ENCODE results near the gene CCDC178.

Gene CCDC178

DNA sequence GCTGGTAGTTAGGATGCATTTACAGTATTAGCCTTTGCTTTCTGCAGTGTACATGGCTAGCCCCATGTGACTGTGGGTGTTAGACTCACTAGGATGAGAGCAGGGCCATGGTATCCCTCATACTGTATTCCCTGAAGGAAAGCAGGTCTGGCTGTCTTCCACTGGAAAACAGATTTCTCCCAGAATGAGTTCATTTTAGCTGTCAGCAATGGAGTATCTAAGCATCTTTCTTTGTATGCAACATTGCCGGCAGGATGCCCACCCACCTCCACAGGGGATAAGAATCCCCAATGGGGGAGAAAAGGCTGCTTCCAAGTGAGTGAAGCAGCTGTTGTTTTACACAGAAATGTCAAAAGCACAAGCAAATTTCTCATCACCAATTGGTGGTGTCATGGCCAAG, 525.0 kb downstream of the CCDC178 start:
- no peak for DNase-seq (ENCODE audit: low read depth)

DNA sequence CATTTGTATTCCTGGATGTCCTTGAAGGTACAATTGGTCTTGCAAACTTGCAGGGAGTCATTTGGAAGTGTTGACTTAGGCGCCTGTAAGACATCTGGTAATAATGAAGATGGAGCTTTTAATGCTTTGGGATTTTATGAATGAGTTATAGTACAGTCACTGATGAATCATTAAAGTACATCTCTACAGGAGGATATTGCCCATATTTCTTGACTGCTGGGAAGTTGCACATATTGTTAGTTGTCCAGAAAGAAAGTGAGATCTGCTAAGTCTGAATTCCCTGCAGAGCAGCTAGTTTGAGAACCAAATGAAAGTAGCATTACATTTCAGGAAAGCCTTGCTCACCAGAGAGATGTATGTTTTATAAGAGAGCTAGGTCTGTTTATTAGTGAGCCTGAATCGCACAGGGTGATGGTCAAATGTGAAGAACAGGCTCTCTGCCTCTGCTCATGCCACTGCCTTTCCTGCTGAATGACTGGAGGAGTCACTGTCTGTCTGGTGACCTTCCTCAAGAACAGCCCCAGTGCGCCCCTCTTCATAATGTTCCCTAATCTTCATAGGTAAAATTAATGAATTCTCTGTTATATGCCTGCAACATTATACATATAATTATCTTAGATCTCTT, 528.7 kb downstream of the CCDC178 start:
- DNase-seq (ENCODE audit: low read depth): no peak

DNA sequence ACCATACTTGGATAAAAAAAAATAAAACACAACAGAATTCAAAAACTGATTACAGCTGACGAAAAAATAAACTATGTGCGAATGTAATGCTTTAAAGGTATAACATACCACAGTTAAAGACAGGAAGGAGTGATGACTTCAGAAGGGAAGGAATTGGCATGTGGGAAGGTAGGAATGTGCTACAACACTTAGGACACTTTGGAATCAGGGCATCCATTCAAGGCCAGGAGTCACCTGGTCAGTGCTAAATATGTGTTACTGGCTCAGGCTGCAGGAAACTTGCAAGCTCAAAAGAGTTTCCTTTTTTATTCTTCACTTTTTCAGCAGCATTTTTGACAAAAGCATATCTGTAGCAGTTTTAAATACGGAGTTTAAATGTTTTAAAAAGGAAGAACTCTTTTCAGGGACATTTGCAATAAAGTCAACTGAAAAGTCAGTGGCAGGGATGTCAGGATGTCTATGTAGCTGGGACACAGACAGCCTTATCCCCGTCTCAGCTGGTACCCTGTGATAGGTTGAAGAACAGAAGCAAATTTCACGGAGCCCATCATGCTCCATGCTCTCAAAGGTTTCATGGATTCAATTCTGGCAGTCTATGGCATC, 529.7 kb downstream of the CCDC178 start:
- DNase-seq (ENCODE audit: low read depth): no peak

- DNase-seq (ENCODE audit: low read depth): no peak
These were observed 530.5 kb downstream of the CCDC178 start for GRCh38 chr18:32909798-32910561.

- no peak for DNase-seq (ENCODE audit: low read depth)
These were observed 532.1 kb downstream of the CCDC178 start for GRCh38 chr18:32908424-32908805.

- DNase-seq (ENCODE audit: low read depth): no peak
These were observed 532.7 kb downstream of the CCDC178 start for GRCh38 chr18:32907648-32908423.

DNA sequence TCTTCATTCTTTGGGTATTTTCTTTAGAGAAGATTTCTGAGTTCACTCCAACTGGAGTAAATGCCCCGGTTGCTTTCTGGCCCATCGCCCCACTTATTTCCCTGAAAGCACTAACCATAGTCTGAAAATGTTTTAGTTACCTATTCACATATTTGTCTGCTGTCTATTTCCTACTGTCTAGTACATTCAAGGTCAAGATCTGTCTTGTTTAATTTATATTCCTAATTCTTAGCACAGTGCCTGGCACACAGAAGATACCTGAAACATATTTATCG, 533.3 kb downstream of the CCDC178 start:
- no peak for DNase-seq (ENCODE audit: low read depth)

DNA sequence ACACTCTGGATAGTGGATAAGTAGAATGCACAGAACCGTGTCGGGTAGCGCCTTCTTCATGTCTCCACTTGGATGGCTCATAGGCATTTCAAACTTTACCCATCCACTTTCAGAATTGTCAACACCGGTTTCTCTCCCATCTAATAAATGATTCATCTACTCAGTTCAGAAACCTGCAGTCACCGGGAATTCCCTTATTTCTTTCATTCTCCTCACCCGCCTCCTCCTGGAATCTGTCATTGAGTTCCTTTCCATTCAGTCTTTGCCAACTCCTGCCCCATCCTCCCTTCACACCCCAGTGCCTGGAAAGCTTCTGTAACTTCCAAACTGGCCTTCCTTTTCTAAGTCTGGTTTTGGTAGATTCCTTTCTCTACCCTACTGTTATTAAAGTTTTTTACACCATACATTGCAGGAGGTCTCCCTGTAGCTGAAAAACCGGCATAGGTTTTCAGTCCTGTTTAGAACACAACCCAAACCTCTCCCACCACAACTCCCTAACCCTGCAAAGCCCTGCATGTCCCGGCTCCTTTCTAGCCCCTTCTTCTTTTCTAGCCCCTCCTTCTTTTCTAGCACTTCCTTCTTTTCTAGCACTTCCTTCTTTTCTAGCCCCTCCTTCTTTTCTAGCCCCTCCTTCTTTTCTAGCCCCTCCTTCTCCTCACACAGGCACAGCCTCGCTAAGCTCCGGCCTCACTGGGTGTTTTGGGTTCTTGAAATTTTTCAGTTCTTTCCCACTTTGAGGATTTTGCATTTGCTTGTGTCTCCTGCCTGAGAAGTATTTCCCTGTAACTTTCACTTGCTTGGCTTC, 533.8 kb downstream of the CCDC178 start:
- DNase-seq (ENCODE audit: low read depth): no peak

GRCh38 chr18:32905651-32906050, 534.9 kb downstream of the CCDC178 start:
- DNase-seq (ENCODE audit: low read depth): no peak

DNA sequence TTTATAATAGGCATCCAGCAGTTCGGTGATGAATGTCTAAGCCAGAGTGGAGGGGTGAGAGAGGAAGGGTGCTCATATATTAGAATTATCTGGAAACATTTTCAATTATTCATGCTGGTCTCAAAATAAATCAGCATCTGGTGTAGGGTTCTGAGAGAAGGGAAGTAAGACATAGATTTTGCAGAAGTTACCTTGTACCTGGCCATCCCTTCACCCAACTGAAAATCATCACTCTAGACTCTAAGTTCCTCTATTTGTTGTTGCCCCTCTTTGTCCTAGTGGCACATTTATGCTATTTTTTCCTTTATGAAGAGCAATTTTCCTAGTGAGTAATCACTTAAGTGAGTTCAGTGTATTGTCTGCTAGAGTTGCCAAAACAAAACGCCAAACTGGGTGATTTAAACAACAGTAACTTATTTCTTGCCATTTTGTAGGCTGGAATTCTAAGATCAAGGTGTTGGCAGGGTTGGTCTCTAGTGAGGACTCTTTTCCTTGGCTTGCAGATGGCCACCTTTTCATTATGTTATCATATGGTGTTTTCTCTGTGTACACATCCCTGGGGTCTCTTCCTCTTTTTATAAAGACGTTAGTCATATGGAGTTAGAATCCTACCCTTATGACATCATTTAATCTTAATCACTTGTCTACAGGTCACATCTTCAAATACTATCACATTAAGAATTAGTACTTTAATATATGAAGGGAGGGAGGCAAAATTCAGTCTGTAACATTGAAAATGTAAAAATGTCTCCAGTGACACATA, 537.8 kb downstream of the CCDC178 start:
- no peak for DNase-seq (ENCODE audit: low read depth)

GRCh38 chr18:32899819-32900218, 540.7 kb downstream of the CCDC178 start:
- no peak for DNase-seq (ENCODE audit: low read depth)

DNA sequence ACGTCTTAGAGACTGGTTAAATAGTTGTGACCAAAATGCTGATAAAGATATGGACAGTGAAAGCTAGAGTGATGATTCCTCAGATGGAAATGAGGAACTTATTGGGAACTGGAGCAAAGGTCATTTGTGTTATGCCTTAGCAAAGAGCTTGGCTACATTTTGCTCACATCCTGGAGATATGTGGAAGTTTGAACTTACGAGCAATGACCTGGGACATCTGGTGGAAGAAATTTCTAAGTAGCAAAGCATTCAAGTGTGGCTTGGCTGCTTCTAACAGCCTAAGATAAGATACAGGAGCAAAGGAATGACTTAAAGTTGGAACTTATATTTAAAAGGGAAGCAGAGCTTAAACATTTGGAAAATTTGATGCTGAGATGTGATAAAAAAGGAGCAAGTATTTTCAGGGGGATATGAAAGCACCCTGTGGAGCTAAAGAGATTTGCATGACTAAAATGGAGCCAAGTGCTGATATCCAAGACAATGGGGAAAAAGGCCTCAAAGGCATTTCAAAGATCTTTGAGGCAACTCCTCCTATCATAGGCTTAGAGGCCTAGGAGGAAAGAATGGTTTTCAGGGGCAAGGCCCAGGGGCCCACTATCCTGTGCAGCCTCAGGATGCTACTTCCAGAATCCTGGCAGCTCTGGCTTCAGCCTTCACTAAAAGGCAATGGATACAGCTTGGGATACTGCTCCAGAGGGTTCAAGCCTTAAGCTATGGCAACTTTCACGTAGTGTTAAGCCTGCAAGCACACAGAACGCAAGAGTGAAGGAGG, 543.6 kb downstream of the CCDC178 start:
- DNase-seq (ENCODE audit: low read depth): no peak

- DNase-seq (ENCODE audit: low read depth): no peak
These were observed 546.6 kb downstream of the CCDC178 start for GRCh38 chr18:32893915-32894314.

DNA sequence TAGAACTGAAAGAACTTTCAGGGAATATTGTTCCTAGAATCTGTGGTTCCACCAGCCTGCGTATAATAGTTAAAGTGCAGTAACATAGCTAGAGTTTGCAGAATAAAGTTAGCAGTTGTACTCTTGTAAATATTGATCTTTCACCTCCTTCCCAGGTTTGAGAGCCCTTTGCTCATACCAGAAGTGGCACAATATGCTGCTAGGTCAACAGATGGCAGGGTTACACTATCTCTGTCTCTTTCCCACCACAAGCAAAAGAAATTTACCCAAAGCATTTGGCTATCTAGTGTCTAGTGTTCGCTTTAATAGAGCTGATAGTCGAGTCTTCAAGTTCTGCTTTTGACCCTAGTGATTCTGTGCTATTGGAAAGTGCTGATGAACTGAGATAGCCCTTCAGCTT, 548.7 kb downstream of the CCDC178 start:
- no peak for DNase-seq (ENCODE audit: low read depth)

GRCh38 chr18:32891130-32891529, 549.4 kb downstream of the CCDC178 start:
- DNase-seq (ENCODE audit: low read depth): no peak

- no peak for DNase-seq (ENCODE audit: low read depth)
These were observed 550.6 kb downstream of the CCDC178 start for GRCh38 chr18:32889615-32890593.

- DNase-seq (ENCODE audit: low read depth): no peak
These were observed 552.2 kb downstream of the CCDC178 start for GRCh38 chr18:32888306-32888705.
